IMR-90 (cell line): Measurements from ENCODE around the gene FAAP100. TPM values are rescaled to one million over a fixed set of nuclear protein-coding genes. Genes with fewer than 3 reads are reported as not detected.

ENCODE experiments used
- ATAC-seq: fragments of 200-7000 bp; cut with Tn5 transposase; 2 replicates; pipeline ENCODE4 v1.9.1; 2020; ENCODE audit warnings: low read depth, mild to moderate bottlenecking, moderate library complexity
- BruUV-seq: library from RNA; stranded (reverse); fragments of 400-500 nt; replicated peaks from 2 replicates; lab custom pipeline; 2021; lab: Mats Ljungman, UMichigan
- CTCF ChIA-PET: fragments of 300-600 bp; formaldehyde crosslinking; extraction: SDS; loops from one replicate; lab custom pipeline; 2021; ENCODE audit warnings: antibody characterized with exemption; lab: Yijun Ruan, JAX
- POLR2A ChIA-PET: fragments of 300-600 bp; sonication (Branson Sonifier 250); formaldehyde crosslinking; loops from one replicate; lab custom pipeline; 2022; ENCODE audit warnings: antibody characterized with exemption; ENCODE audit not compliant: unreplicated experiment; lab: Charles Lee
- DNase-seq: peaks from one replicate; pipeline ENCODE4 v3.0.0; 2013
- H2AFZ ChIP-seq: replicated peaks from 2 replicates; pipeline ENCODE3; 2013; ENCODE audit warnings: low read length, mild to moderate bottlenecking; ENCODE audit not compliant: poor library complexity
- H2AK5ac ChIP-seq: 2 replicates; pipeline ENCODE4 v1.6.1; 2013; ENCODE audit warnings: low read depth, low read length, inconsistent platforms
- H2AK9ac ChIP-seq: replicated peaks from 2 replicates; pipeline ENCODE3; 2013; ENCODE audit warnings: mild to moderate bottlenecking, low read depth, low read length, moderate library complexity; ENCODE audit not compliant: poor library complexity
- H2BK120ac ChIP-seq: 2 replicates; pipeline ENCODE4 v1.6.1; 2013; ENCODE audit warnings: low read depth, low read length, inconsistent platforms
- H2BK15ac ChIP-seq: 3 replicates; pipeline ENCODE4 v1.6.1; 2013; ENCODE audit warnings: low read depth, low read length, inconsistent platforms
- H2BK20ac ChIP-seq: 2 replicates; pipeline ENCODE4 v1.6.1; 2013; ENCODE audit warnings: low read depth, mild to moderate bottlenecking, inconsistent platforms, low read length, moderate library complexity
- H2BK5ac ChIP-seq: 2 replicates; pipeline ENCODE4 v1.6.1; 2013; ENCODE audit warnings: mild to moderate bottlenecking, low read depth, low read length, inconsistent platforms; ENCODE audit not compliant: poor library complexity, severe bottlenecking
- H3K14ac ChIP-seq: replicated peaks from 2 replicates; pipeline ENCODE4 v1.6.1; 2013; ENCODE audit warnings: low read depth, low read length, inconsistent platforms
- H3K18ac ChIP-seq: 2 replicates; pipeline ENCODE4 v1.6.1; 2013; ENCODE audit warnings: low read depth, low read length, control low read depth
- H3K23ac ChIP-seq: 2 replicates; pipeline ENCODE4 v1.6.1; 2013; ENCODE audit warnings: low read depth, low read length, inconsistent platforms
- H3K27ac ChIP-seq: 2 replicates; pipeline ENCODE4 v1.5.1; 2013; ENCODE audit warnings: mild to moderate bottlenecking, control low read depth, low read length; ENCODE audit not compliant: insufficient read depth
- H3K27me3 ChIP-seq: 2 replicates; pipeline ENCODE4 v1.6.1; 2013; ENCODE audit warnings: low read length; ENCODE audit not compliant: control insufficient read depth, insufficient read depth
- H3K36me3 ChIP-seq: 2 replicates; pipeline ENCODE4 v1.6.1; 2013; ENCODE audit warnings: low read length, mixed read lengths; ENCODE audit not compliant: control insufficient read depth, insufficient read depth
- H3K4ac ChIP-seq: 2 replicates; pipeline ENCODE4 v1.6.1; 2013; ENCODE audit warnings: low read depth, low read length, inconsistent platforms
- H3K4me1 ChIP-seq: 2 replicates; pipeline ENCODE4 v1.6.1; 2013; ENCODE audit warnings: low read length, mixed read lengths; ENCODE audit not compliant: control insufficient read depth, insufficient read depth
- H3K4me2 ChIP-seq: 2 replicates; pipeline ENCODE4 v1.6.1; 2013; ENCODE audit warnings: low read depth, mild to moderate bottlenecking, control low read depth, low read length, moderate library complexity
- H3K4me3 ChIP-seq: 2 replicates; pipeline ENCODE4 v1.5.1; 2013; ENCODE audit warnings: low read depth, mild to moderate bottlenecking, control low read depth, low read length, moderate library complexity; ENCODE audit not compliant: insufficient read depth
- H3K56ac ChIP-seq: 2 replicates; pipeline ENCODE4 v1.6.1; 2013; ENCODE audit warnings: low read length, inconsistent platforms; ENCODE audit not compliant: insufficient read depth; ENCODE audit errors: extremely low read depth
- H3K79me1 ChIP-seq, 2 experiments: 2 replicates each; pipeline ENCODE4 v1.6.1; 2013; ENCODE audit warnings: low read length in 2 of 2, inconsistent platforms in 1 of 2, low read depth in 1 of 2
- H3K9ac ChIP-seq: 2 replicates; pipeline ENCODE4 v1.6.1; 2013; ENCODE audit warnings: low read depth, low read length, control low read depth
- H3K9me1 ChIP-seq: 2 replicates; pipeline ENCODE4 v1.6.1; 2013; ENCODE audit warnings: low read length, inconsistent platforms; ENCODE audit not compliant: insufficient read depth
- H3K9me3 ChIP-seq: 2 replicates; pipeline ENCODE4 v1.6.1; 2013; ENCODE audit warnings: low read length; ENCODE audit not compliant: control insufficient read depth, insufficient read depth
- H4K20me1 ChIP-seq: 2 replicates; pipeline ENCODE4 v1.6.1; 2013; ENCODE audit warnings: low read length, inconsistent platforms; ENCODE audit not compliant: insufficient read depth
- H4K5ac ChIP-seq: 2 replicates; pipeline ENCODE4 v1.6.1; 2013; ENCODE audit warnings: mild to moderate bottlenecking, low read depth, low read length, control low read depth
- H4K8ac ChIP-seq, 2 experiments: 2 replicates each; pipeline ENCODE4 v1.6.1; 2013; ENCODE audit warnings: low read depth in 2 of 2, low read length in 2 of 2, control low read depth in 1 of 2, inconsistent platforms in 1 of 2
- H4K91ac ChIP-seq: 2 replicates; pipeline ENCODE4 v1.6.1; 2013; ENCODE audit warnings: low read depth, low read length, inconsistent platforms; ENCODE audit not compliant: insufficient read depth
- BHLHE40 ChIP-seq: fragments of 150-350 bp; IDR thresholded peaks from 2 replicates; pipeline ENCODE4 v1.6.1; 2016; ENCODE audit warnings: mild to moderate bottlenecking, low read depth, low read length
- CEBPB ChIP-seq: IDR thresholded peaks from 2 replicates; pipeline ENCODE4 v1.6.1; 2012; ENCODE audit warnings: low read depth, low read length, improper control_type of control experiment
- CTCF ChIP-seq: conservative IDR thresholded peaks from 2 replicates; pipeline ENCODE4 v1.5.1; 2012; ENCODE audit warnings: mild to moderate bottlenecking, low read depth, low read length, improper control_type of control experiment
- ELK1 ChIP-seq: fragments of 150-350 bp; IDR thresholded peaks from 2 replicates; pipeline ENCODE4 v1.6.1; 2016; ENCODE audit warnings: low read depth, mild to moderate bottlenecking, low read length, moderate library complexity, borderline replicate concordance
- MAFK ChIP-seq: IDR thresholded peaks from 2 replicates; pipeline ENCODE4 v1.6.1; 2012; ENCODE audit warnings: low read depth, low read length, improper control_type of control experiment
- MAZ ChIP-seq: IDR thresholded peaks from 2 replicates; pipeline ENCODE4 v1.6.1; 2012; ENCODE audit warnings: low read depth, mild to moderate bottlenecking, low read length, improper control_type of control experiment, moderate library complexity, borderline replicate concordance
- MXI1 ChIP-seq: IDR thresholded peaks from 2 replicates; pipeline ENCODE4 v1.6.1; 2012; ENCODE audit warnings: low read depth, mild to moderate bottlenecking, low read length, moderate library complexity, borderline replicate concordance
- NFE2L2 ChIP-seq: fragments of 150-350 bp; IDR thresholded peaks from 2 replicates; pipeline ENCODE4 v1.6.1; 2016; ENCODE audit warnings: low read depth, mild to moderate bottlenecking, low read length
- POLR2A ChIP-seq: IDR thresholded peaks from 2 replicates; pipeline ENCODE4 v1.6.1; 2012; ENCODE audit warnings: mild to moderate bottlenecking, low read depth, low read length
- RAD21 ChIP-seq: IDR thresholded peaks from 2 replicates; pipeline ENCODE4 v1.6.1; 2012; ENCODE audit warnings: low read length, improper control_type of control experiment
- RCOR1 ChIP-seq: IDR thresholded peaks from 2 replicates; pipeline ENCODE4 v1.6.1; 2012; ENCODE audit warnings: mild to moderate bottlenecking, low read length, improper control_type of control experiment; ENCODE audit not compliant: insufficient replicate concordance
- RFX5 ChIP-seq: IDR thresholded peaks from 2 replicates; pipeline ENCODE4 v1.8.0; 2012; ENCODE audit warnings: low read depth, mild to moderate bottlenecking, low read length, moderate library complexity
- SMC3 ChIP-seq: fragments of 150-350 bp; IDR thresholded peaks from 2 replicates; pipeline ENCODE4 v1.6.1; 2016; ENCODE audit warnings: low read depth, mild to moderate bottlenecking, antibody characterized with exemption, low read length, moderate library complexity
- USF2 ChIP-seq: fragments of 150-350 bp; IDR thresholded peaks from 2 replicates; pipeline ENCODE4 v1.6.1; 2017; ENCODE audit warnings: mild to moderate bottlenecking, antibody characterized with exemption, low read length, low read depth
- WGBS, 2 experiments: methylation state at CpG; one replicate each; pipeline versions ENCODE4 v1.1.5 to v1.1.7; 2013; ENCODE audit warnings: missing lambda C conversion rate in 2 of 2; ENCODE audit not compliant: insufficient read length in 1 of 2; ENCODE audit errors: extremely low coverage in 2 of 2; 5-methylcytosine and 5-hydroxymethylcytosine counted together
- dilution Hi-C: fragments of 300-500 bp; cut with HindIII; formaldehyde crosslinking; loops from one replicate; pipeline ENCODE4 v1.14.3; 2018; ENCODE audit warnings: low sequenced_read_pairs; ENCODE audit not compliant: unreplicated experiment
- in situ Hi-C: fragments of 300-500 bp; cut with MboI; formaldehyde crosslinking; loops from 3 replicates; pipeline ENCODE4 v1.14.3; 2019; ENCODE audit warnings: low sequenced_read_pairs, inconsistent platforms, mixed read lengths
- intact Hi-C: fragments of 100-400 bp; cut with micrococcal nuclease; formaldehyde crosslinking; loops from 2 replicates; pipeline ENCODE4 v1.10.0; 2022
- polyA plus RNA-seq, 3 experiments: library from polyadenylated mRNA; depleted of rRNA; stranded (reverse); fragments of >200 nt; gene quantifications; 2 replicates each; pipeline ENCODE4 v1.2.3, GENCODE V29; 2012; ENCODE audit warnings: low replicate concordance in 1 of 3
- total RNA-seq: library from RNA; depleted of rRNA; stranded (reverse); fragments of >200 nt; gene quantifications from 2 replicates; pipeline ENCODE4 v1.2.3, GENCODE V29; 2012

Gene FAAP100
- total and polyA plus RNA-seq, 2 of the 4 experiments (the other 2 are of a cell fraction): 7.9 to 24.8 TPM

GRCh38 chr17:81556175-81556691 lies 4.1 kb upstream of the FAAP100 start:
- Histone ChIP-seq H3K4me2 (peak overlapping the region; percentile 37; the same call in 1 of the 2 replicates), H2AFZ (no peak overlapping the region), H3K4me3 (no peak overlapping the region), H2BK20ac (no peak overlapping the region), H3K9me1 (peaks cover 13% of the 10 kb centered on the region), H3K4me1 (peaks cover 20% of the 10 kb centered on the region), H4K8ac (no peak overlapping the region), H3K4ac (peak overlapping the region; percentile 45), H3K27me3 (no peaks in the 10 kb centered on the region), H3K27ac (no peak overlapping the region; the same call in 1 of the 2 replicates), H4K20me1 (peaks cover 33% of the 10 kb centered on the region), H2BK5ac (peak overlapping the region; percentile 27), H3K79me1 (peaks cover 6 to 72% of the 10 kb centered on the region in 2 experiments; a peak in 3 of 4 replicates), H3K9me3 (no peaks in the 10 kb centered on the region), H3K18ac (no peak overlapping the region), H3K36me3 (peaks cover 36% of the 10 kb centered on the region), H4K5ac (no peak overlapping the region), H2AK9ac (peak overlapping the region; percentile 1), H2AK5ac (peak overlapping the region; percentile 77), H4K91ac (no peak overlapping the region), H3K56ac (no peak overlapping the region), H3K23ac (no peak overlapping the region), H2BK15ac (no peak overlapping the region), H2BK120ac (no peak overlapping the region), H3K9ac (no peak overlapping the region), H3K14ac (no peak overlapping the region)
- 50% methylated on average over 2 of the region's 9 CpGs; no CpG with 5 or more reads in 1 of the 2 experiments for WGBS, 2 experiments
- DNase-seq (peak; percentile 60), ATAC-seq (no peak)
- no TSS peak for BruUV-seq
- in situ Hi-C loops: no loop called here
- dilution Hi-C loops: no loop called here
- intact Hi-C loops: no loop called here
- no peak for TF ChIP-seq RAD21
- no peak for TF ChIP-seq USF2
- TF ChIP-seq RFX5: no peak
- no peak for TF ChIP-seq SMC3
- TF ChIP-seq MXI1: no peak
- no peak for TF ChIP-seq RCOR1
- no peak for TF ChIP-seq ELK1
- TF ChIP-seq MAZ: no peak
- no peak for TF ChIP-seq BHLHE40
- no peak for TF ChIP-seq CTCF
- TF ChIP-seq POLR2A: no peak
- no peak for TF ChIP-seq MAFK
- TF ChIP-seq NFE2L2: no peak
- TF ChIP-seq CEBPB: no peak
- POLR2A ChIA-PET: no interaction called here
- CTCF ChIA-PET: no interaction called here
